ENCODE data around the gene DHRS7C. TPM values are rescaled to one million over a fixed set of nuclear protein-coding genes. Genes with fewer than 3 reads are reported as not detected.

DHRS7C gene
- total RNA-seq, 1 donor from 2014 or later: not detected

DNA sequence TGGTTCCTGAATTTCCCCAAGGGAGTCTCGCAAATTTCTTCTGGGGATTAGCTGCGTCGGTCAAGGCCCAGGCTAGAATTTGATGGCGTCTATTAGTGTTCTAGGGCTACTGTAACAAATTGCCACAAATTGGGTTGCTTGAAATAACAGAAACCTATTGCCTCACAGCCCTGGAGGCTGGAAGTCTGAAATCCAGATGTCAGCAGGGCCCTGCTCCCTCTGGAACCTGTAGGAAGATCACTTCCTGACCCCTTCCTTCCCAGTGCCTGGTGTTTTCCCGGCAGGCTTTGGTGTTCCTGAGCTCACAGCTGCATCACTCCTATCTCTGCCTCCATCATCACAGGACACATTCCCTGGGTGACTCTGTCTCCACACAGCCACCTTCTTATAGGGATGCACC lies 24.4 kb downstream of the DHRS7C start:
- intact Hi-C loops (cut with micrococcal nuclease): no loop called here

- intact Hi-C loops (cut with micrococcal nuclease): no loop called here
Observed at GRCh38 chr17:9765322-9765721, 26.1 kb downstream of the DHRS7C start.

DNA sequence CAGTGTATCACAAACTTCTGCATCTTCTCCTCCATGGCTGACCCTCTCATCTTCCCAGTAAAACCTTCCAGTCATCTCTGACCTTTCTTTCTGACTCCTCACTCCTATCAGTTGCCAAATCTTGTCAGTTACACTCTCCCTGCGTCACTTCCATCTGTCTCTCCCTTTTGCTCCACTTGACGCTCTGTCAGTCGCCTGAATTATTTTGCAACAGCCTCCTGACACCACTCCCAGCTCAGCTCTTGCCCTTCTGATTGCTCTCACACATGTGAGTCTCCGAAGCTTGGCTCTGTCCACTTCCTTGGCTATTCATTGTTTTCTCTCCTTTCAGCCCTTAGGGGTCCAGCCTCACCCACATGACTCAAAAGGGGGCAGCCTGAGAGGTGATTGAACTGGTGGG lies 27.7 kb downstream of the DHRS7C start:
- intact Hi-C loops (cut with micrococcal nuclease): no loop called here

- intact Hi-C loops (cut with micrococcal nuclease): no loop called here
Observed at GRCh38 chr17:9760266-9760665, 31.1 kb downstream of the DHRS7C start.

DNA sequence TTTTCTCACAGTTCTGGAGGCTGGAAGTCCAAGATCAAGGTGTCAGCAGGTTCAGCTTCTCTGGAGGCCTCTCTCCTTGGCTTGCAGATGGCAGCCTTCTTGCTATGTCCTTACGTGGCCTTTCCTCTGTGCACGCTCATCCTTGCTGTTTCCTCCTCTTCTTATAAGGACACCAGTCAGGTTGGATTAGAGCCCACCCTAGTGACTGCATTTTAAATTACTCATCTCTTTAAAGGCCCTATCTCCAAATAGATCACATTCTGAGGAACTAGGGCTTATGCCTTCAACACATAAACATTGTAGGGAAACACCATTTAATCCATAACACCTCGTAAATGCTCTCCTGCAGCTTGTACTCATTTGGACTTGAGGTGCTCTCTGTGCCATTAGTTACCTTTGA lies 36.3 kb downstream of the DHRS7C start:
- intact Hi-C loops (cut with micrococcal nuclease): no loop called here

GRCh38 chr17:9750524-9750923 lies 40.9 kb downstream of the DHRS7C start:
- intact Hi-C loops (cut with micrococcal nuclease): no loop called here

DNA sequence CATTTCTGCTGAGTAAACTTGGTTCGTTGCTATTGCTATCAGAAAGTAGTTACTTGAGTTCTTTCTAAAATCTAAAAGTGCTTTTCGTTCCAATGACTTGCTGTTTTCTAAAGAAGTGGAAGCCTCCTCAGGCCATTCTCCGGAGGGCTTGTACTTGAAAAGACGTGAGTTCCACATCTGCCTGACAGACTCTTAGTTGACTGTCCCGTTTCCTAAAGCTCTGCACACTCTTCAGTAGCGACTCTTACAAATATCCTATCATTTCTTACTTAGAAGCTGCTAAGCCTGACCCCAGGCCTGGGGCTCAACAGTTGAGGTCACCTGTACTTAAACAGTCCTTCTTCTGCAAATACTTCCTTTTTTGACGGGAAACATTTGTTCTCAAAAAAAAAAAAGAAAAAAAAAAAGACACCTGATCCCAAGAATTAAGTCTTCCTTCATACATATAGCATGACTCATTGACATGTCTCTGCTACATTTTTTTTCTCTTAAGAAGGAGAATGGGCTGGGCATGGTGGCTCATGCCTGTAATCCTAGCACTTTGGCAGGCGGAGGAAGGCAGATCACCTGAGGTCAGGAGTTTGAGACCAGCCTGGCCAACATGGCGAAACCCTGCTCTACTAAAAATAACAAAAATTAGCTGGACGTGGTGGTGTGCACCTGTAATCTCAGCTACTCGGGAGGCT lies 61.5 kb downstream of the DHRS7C start:
- intact Hi-C loops (cut with micrococcal nuclease): no loop called here

- intact Hi-C loops (cut with micrococcal nuclease): no loop called here
Observed at GRCh38 chr17:9729034-9729650, 62.2 kb downstream of the DHRS7C start.

GRCh38 chr17:9728564-9728963 lies 62.8 kb downstream of the DHRS7C start:
- intact Hi-C loops (cut with micrococcal nuclease): no loop called here

- intact Hi-C loops (cut with micrococcal nuclease): no loop called here
Observed at GRCh38 chr17:9728005-9728404, 63.4 kb downstream of the DHRS7C start.

- intact Hi-C loops (cut with micrococcal nuclease): no loop called here
Observed at GRCh38 chr17:9726291-9726690, 65.1 kb downstream of the DHRS7C start.

DNA sequence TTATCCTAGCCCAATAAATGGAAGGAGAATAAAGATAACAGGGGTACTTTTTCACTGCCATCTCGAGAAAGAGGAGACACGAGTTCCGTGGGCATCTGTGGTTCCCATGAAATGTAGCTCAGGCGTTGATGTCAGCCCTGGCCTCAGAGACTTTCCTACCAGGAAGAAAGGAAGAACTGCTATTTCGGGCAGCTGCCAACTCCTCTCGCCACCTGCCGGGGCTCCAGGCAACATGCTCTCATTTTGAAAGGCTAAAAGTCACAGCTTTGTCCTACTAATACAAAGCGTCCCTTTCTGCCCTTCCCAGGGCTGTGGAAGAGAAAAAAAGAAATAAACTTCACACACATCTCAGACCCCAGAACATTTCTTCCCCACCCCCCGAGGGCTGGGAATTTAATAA lies 65.8 kb downstream of the DHRS7C start:
- intact Hi-C loops (cut with micrococcal nuclease): no loop called here

Other genes with a start within 250 kb of the DHRS7C start
- gene STX8, start 215.8 kb downstream of the DHRS7C start, total RNA-seq: 64.2 and 70.9 TPM in 2 replicates
- not detected in 2 replicates for gene CFAP52, start 214.9 kb downstream of the DHRS7C start, total RNA-seq
- 0.14 TPM in 1 of 2 replicates, not detected in the other for gene USP43, start 146.1 kb downstream of the DHRS7C start, total RNA-seq
- not detected in 2 replicates for gene GSG1L2, start 30.5 kb upstream of the DHRS7C start, total RNA-seq
- gene GLP2R, start 34.3 kb upstream of the DHRS7C start, total RNA-seq: not detected in 2 replicates
- gene RCVRN, start 113.7 kb upstream of the DHRS7C start, total RNA-seq: not detected in 2 replicates